HepG2 (cell line): ENCODE results near the gene SNED1.

Experiments used
- KDM2A ChIP-seq: sonication (generic); formaldehyde crosslinking; IDR thresholded peaks from 2 replicates; pipeline ENCODE4 v1.4.0; 2020; ENCODE audit warnings: low read depth, missing genetic modification reagents, borderline replicate concordance
- TF ChIP-seq, protein P1 (sequence below): sonication (generic); formaldehyde crosslinking; IDR thresholded peaks from 2 replicates; pipeline ENCODE4 v1.4.0; 2020; ENCODE audit warnings: low read depth, mild to moderate bottlenecking, missing genetic modification reagents

DNA sequence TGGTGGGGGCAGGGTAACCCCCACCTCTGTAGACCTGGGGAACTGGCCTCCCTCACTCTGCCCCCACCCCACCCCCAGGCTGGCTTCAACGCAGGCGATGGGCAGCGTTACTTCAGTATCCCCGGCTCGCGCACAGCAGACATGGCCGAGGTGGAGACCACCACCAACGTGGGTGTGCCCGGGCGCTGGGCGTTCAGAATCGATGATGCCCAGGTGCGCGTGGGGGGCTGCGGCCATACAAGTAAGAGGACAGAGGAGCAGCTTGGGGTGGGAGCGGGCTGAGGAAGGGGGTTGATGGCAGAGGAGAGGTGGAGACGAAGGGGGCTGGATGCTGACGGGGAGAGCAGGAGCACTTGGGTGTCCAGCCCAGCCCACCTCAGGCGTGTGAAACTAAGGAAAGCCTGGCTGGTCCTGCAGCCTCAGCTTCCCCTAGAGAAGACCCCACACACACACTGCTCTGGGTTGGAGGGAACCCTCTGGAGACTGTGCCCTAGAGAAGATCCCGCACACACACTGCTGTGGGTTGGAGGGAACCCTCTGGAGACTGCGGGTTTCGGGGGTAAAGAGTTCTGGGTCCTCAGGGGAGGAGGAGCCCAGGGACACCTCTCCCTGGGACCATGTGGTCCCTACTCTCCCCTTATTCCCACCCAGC, 36.2 kb downstream of the SNED1 start:
- TF ChIP-seq, protein P1, sequence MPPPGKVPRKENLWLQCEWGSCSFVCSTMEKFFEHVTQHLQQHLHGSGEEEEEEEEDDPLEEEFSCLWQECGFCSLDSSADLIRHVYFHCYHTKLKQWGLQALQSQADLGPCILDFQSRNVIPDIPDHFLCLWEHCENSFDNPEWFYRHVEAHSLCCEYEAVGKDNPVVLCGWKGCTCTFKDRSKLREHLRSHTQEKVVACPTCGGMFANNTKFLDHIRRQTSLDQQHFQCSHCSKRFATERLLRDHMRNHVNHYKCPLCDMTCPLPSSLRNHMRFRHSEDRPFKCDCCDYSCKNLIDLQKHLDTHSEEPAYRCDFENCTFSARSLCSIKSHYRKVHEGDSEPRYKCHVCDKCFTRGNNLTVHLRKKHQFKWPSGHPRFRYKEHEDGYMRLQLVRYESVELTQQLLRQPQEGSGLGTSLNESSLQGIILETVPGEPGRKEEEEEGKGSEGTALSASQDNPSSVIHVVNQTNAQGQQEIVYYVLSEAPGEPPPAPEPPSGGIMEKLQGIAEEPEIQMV (CRISPR knock-in tag), result no peak
- TF ChIP-seq KDM2A (CRISPR knock-in tag), result no peak
